Hepatocyte (in vitro differentiated cells): Measurements from ENCODE around the gene HECTD2. TPM values are rescaled to one million over a fixed set of nuclear protein-coding genes. Genes with fewer than 3 reads are reported as not detected.

Experiments used
- DNase-seq: peaks from one replicate; pipeline ENCODE4 v3.0.0-alpha.2; 2016; ENCODE audit warnings: low spot score
- H2AFZ ChIP-seq: fragments of 200-600 bp; sonication (generic); 2 replicates; pipeline ENCODE4 v1.6.0; 2016; ENCODE audit warnings: antibody characterized with exemption, mild to moderate bottlenecking
- H3K27ac ChIP-seq: fragments of 200-600 bp; sonication (generic); 2 replicates; pipeline ENCODE4 v1.5.1; 2016; ENCODE audit warnings: mild to moderate bottlenecking
- H3K27me3 ChIP-seq: fragments of 200-600 bp; sonication (generic); 2 replicates; pipeline ENCODE4 v1.6.1; 2016
- H3K36me3 ChIP-seq: fragments of 200-600 bp; sonication (generic); replicated peaks from 2 replicates; pipeline ENCODE4 v1.5.1; 2016; ENCODE audit warnings: low read depth; ENCODE audit not compliant: insufficient read depth
- H3K4me1 ChIP-seq: fragments of 200-600 bp; sonication (generic); 2 replicates; pipeline ENCODE4 v1.5.1; 2016; ENCODE audit warnings: mild to moderate bottlenecking, moderate library complexity; ENCODE audit not compliant: insufficient read depth
- H3K4me2 ChIP-seq: fragments of 200-600 bp; sonication (generic); 2 replicates; pipeline ENCODE4 v1.6.0; 2016
- H3K4me3 ChIP-seq: fragments of 200-600 bp; sonication (generic); 2 replicates; pipeline ENCODE4 v1.5.1; 2016; ENCODE audit warnings: mild to moderate bottlenecking
- H3K79me2 ChIP-seq: fragments of 200-600 bp; sonication (generic); 2 replicates; pipeline ENCODE4 v1.6.0; 2017; ENCODE audit warnings: mild to moderate bottlenecking
- H3K9me2 ChIP-seq: fragments of 200-600 bp; sonication (generic); replicated peaks from 2 replicates; pipeline ENCODE4 v1.6.0; 2017; ENCODE audit warnings: mild to moderate bottlenecking; ENCODE audit not compliant: insufficient read depth
- H3K9me3 ChIP-seq: fragments of 200-600 bp; sonication (generic); 2 replicates; pipeline ENCODE4 v1.5.1; 2016; ENCODE audit warnings: low read depth, mild to moderate bottlenecking
- H4K20me1 ChIP-seq: fragments of 200-600 bp; sonication (generic); 2 replicates; pipeline ENCODE4 v1.6.0; 2016; ENCODE audit warnings: mild to moderate bottlenecking; ENCODE audit not compliant: insufficient read depth, poor library complexity, severe bottlenecking
- CTCF ChIP-seq: fragments of 200-600 bp; sonication (generic); IDR thresholded peaks from 2 replicates; pipeline ENCODE4 v1.5.1; 2016; ENCODE audit warnings: antibody characterized with exemption, mild to moderate bottlenecking; ENCODE audit not compliant: poor library complexity
- EZH2 ChIP-seq: fragments of 200-600 bp; sonication (generic); IDR thresholded peaks from 2 replicates; pipeline ENCODE4 v1.6.1; 2016; ENCODE audit warnings: antibody characterized with exemption, mild to moderate bottlenecking, borderline replicate concordance
- EZH2phosphoT487 ChIP-seq: fragments of 200-600 bp; sonication (generic); IDR thresholded peaks from one replicate; pipeline ENCODE4 v1.6.1; 2018; ENCODE audit warnings: antibody characterized with exemption, mild to moderate bottlenecking, low read depth, moderate library complexity; ENCODE audit not compliant: unreplicated experiment, severe bottlenecking
- WGBS: methylation state at CpG from one replicate; pipeline ENCODE4 v1.1.6; 2016; ENCODE audit warnings: low lambda C conversion rate; ENCODE audit errors: missing lambda C conversion rate; 5-methylcytosine and 5-hydroxymethylcytosine counted together
- polyA plus RNA-seq: library from polyadenylated mRNA; unstranded; fragments of >200 nt; fragmentation: Nextera tagmentation; extraction: Ambion mirVana; gene quantifications from 2 replicates; pipeline ENCODE4 v1.2.1, GENCODE V29; 2016
- total RNA-seq: library from RNA; depleted of rRNA; stranded (reverse); fragments of >200 nt; gene quantifications from 2 replicates; pipeline ENCODE4 v1.2.3, GENCODE V29; 2014

Gene HECTD2
- total and polyA plus RNA-seq, 2 experiments from 2014 or later, result 9.0 to 25.0 TPM

- no peaks in the 10 kb centered on the region for H3K27me3 ChIP-seq
- H3K4me3 ChIP-seq, result no peak overlapping the region
- no peaks in the 10 kb centered on the region for H3K79me2 ChIP-seq
- no peak overlapping the region for H3K4me2 ChIP-seq
- DNase-seq, result no peak
- no peaks in the 10 kb centered on the region for H3K9me2 ChIP-seq
- 88% methylated on average over 5 of the region's 5 CpGs for WGBS
- H3K9me3 ChIP-seq, result no peaks in the 10 kb centered on the region
- TF ChIP-seq CTCF (no peak), EZH2phosphoT487 (no peak), EZH2 (no peak)
- no peak overlapping the region for H3K27ac ChIP-seq
- H3K4me1 ChIP-seq, result no peaks in the 10 kb centered on the region
- H3K36me3 ChIP-seq, result no peaks in the 10 kb centered on the region
- H2AFZ ChIP-seq, result no peak overlapping the region
- no peaks in the 10 kb centered on the region for H4K20me1 ChIP-seq
Observed at GRCh38 chr10:91539930-91540329, 129.8 kb downstream of the HECTD2 start.

GRCh38 chr10:91540733-91541132 lies 130.6 kb downstream of the HECTD2 start:
- DNase-seq, result no peak
- Histone ChIP-seq H3K27ac (no peak overlapping the region), H3K9me2 (no peaks in the 10 kb centered on the region), H3K27me3 (no peaks in the 10 kb centered on the region), H2AFZ (no peak overlapping the region), H3K79me2 (no peaks in the 10 kb centered on the region), H3K9me3 (no peaks in the 10 kb centered on the region), H3K4me2 (no peak overlapping the region), H3K36me3 (no peaks in the 10 kb centered on the region), H3K4me3 (no peak overlapping the region), H3K4me1 (no peaks in the 10 kb centered on the region), H4K20me1 (no peaks in the 10 kb centered on the region)
- 71% methylated on average over 6 of the region's 6 CpGs for WGBS
- TF ChIP-seq EZH2, result no peak

- Histone ChIP-seq H3K4me3 (no peak overlapping the region), H3K4me1 (no peaks in the 10 kb centered on the region), H3K4me2 (peak overlapping the region; percentile 7), H4K20me1 (no peaks in the 10 kb centered on the region), H3K79me2 (no peaks in the 10 kb centered on the region), H3K9me2 (no peaks in the 10 kb centered on the region), H2AFZ (no peak overlapping the region), H3K27me3 (no peaks in the 10 kb centered on the region), H3K9me3 (no peaks in the 10 kb centered on the region), H3K36me3 (no peaks in the 10 kb centered on the region), H3K27ac (peak overlapping the region; percentile 32)
- TF ChIP-seq EZH2phosphoT487 (no peak), EZH2 (no peak), CTCF (no peak)
- WGBS, result 61% methylated on average over 6 of the region's 6 CpGs
- DNase-seq, result no peak
Observed at GRCh38 chr10:91541481-91541880, 131.3 kb downstream of the HECTD2 start.

GRCh38 chr10:91545384-91545783 lies 135.2 kb downstream of the HECTD2 start:
- H3K27me3 ChIP-seq, result no peaks in the 10 kb centered on the region

More at GRCh38 chr10:91545384-91545783, 135.2 kb downstream of the HECTD2 start:
- no peaks in the 10 kb centered on the region for H3K4me1 ChIP-seq
- no peak overlapping the region for H3K4me3 ChIP-seq
- H2AFZ ChIP-seq, result no peak overlapping the region
- TF ChIP-seq EZH2, result no peak
- TF ChIP-seq CTCF, result no peak
- TF ChIP-seq EZH2phosphoT487, result no peak
- no peaks in the 10 kb centered on the region for H3K9me2 ChIP-seq
- H3K9me3 ChIP-seq, result no peaks in the 10 kb centered on the region
- no peak overlapping the region for H3K4me2 ChIP-seq
- no peaks in the 10 kb centered on the region for H3K36me3 ChIP-seq
- H4K20me1 ChIP-seq, result no peaks in the 10 kb centered on the region
- no peaks in the 10 kb centered on the region for H3K79me2 ChIP-seq
- no peak for DNase-seq
- WGBS, result 61% methylated on average over 3 of the region's 3 CpGs
- H3K27ac ChIP-seq, result no peak overlapping the region
